HepG2 (cell line): ENCODE results near the gene PRTN3. TPM values are rescaled to one million over a fixed set of nuclear protein-coding genes. Genes with fewer than 3 reads are reported as not detected.
A peak's percentile ranks its signal among the peaks of the same experiment; 100 is the strongest.

Experiments used
- HDAC1 ChIP-seq: sonication (generic); formaldehyde crosslinking; IDR thresholded peaks from 2 replicates; pipeline ENCODE4 v1.5.1; 2020; ENCODE audit warnings: mild to moderate bottlenecking, missing genetic modification reagents
- HES4 ChIP-seq: sonication (generic); formaldehyde crosslinking; IDR thresholded peaks from 2 replicates; pipeline ENCODE4 v1.9.0; 2021; ENCODE audit warnings: mild to moderate bottlenecking, missing genetic modification reagents, borderline replicate concordance
- PHF8 ChIP-seq: sonication (generic); formaldehyde crosslinking; IDR thresholded peaks from 2 replicates; pipeline ENCODE4 v1.5.0; 2020; ENCODE audit warnings: missing genetic modification reagents
- POLR2G ChIP-seq: fragments of 200-400 bp; formaldehyde crosslinking; IDR thresholded peaks from 2 replicates; pipeline ENCODE4 v1.6.1; 2018; ENCODE audit warnings: mild to moderate bottlenecking, low read depth, low read length, moderate library complexity
- RBM39 ChIP-seq: fragments of 200-400 bp; formaldehyde crosslinking; IDR thresholded peaks from one replicate; pipeline ENCODE4 v1.6.1; 2018; ENCODE audit warnings: antibody characterized with exemption, mild to moderate bottlenecking, low read depth, low read length; ENCODE audit not compliant: poor library complexity, severe bottlenecking
- RXRA ChIP-seq: sonication (generic); formaldehyde crosslinking; IDR thresholded peaks from 2 replicates; pipeline ENCODE4 v1.5.1; 2020; ENCODE audit warnings: missing genetic modification reagents
- TBX2 ChIP-seq: sonication (generic); formaldehyde crosslinking; IDR thresholded peaks from 2 replicates; pipeline ENCODE4 v1.5.0; 2020; ENCODE audit warnings: missing genetic modification reagents, mild to moderate bottlenecking, borderline replicate concordance
- TP53 ChIP-seq: sonication (generic); formaldehyde crosslinking; conservative IDR thresholded peaks from 2 replicates; pipeline ENCODE4 v1.4.0; 2020; ENCODE audit warnings: missing genetic modification reagents
- U2AF1 ChIP-seq: fragments of 200-400 bp; formaldehyde crosslinking; optimal IDR thresholded peaks from 2 replicates; pipeline ENCODE3; 2017; ENCODE audit warnings: mild to moderate bottlenecking, low read depth, low read length
- ZNF160 ChIP-seq: sonication (generic); formaldehyde crosslinking; IDR thresholded peaks from 2 replicates; pipeline ENCODE4 v1.8.0; 2022; ENCODE audit warnings: mild to moderate bottlenecking, inconsistent platforms, missing genetic modification reagents
- ZNF274 ChIP-seq: sonication (generic); formaldehyde crosslinking; IDR thresholded peaks from 2 replicates; pipeline ENCODE4 v1.5.1; 2020; ENCODE audit warnings: mild to moderate bottlenecking, missing genetic modification reagents
- polyA plus RNA-seq, 8 experiments: library from polyadenylated mRNA; depleted of rRNA in 3 of 8; stranded (reverse) in 7 of 8; unstranded in 1 of 8; fragments of >200 nt; fragmentation: Illumina TruSeq in 4 of 8; extraction: Trizol in 4 of 8; gene quantifications; 2 replicates each; pipeline versions ENCODE4 v1.2.1 to v1.2.3, GENCODE V29; 2011 to 2016; ENCODE audit warnings: low read depth in 4 of 8, missing spikeins in 1 of 8, mixed read lengths in 1 of 8; ENCODE audit not compliant: insufficient read depth in 1 of 8
- total RNA-seq, 5 experiments: library from RNA; depleted of rRNA; stranded (reverse); fragments of >200 nt; fragmentation: Illumina TruSeq; extraction: Trizol; gene quantifications; 2 replicates each; pipeline ENCODE4 v1.2.3, GENCODE V29; 2016; ENCODE audit warnings: low read depth in 1 of 5
- TF ChIP-seq, protein P1 (sequence below): sonication (generic); formaldehyde crosslinking; IDR thresholded peaks from 2 replicates; pipeline ENCODE4 v1.9.0; 2021; ENCODE audit warnings: missing genetic modification reagents, mild to moderate bottlenecking, borderline replicate concordance
- TF ChIP-seq, protein P2 (sequence below): sonication (generic); formaldehyde crosslinking; IDR thresholded peaks from 2 replicates; pipeline ENCODE4 v1.4.0; 2020; ENCODE audit warnings: missing genetic modification reagents
- TF ChIP-seq, protein P3 (sequence below): sonication (generic); formaldehyde crosslinking; IDR thresholded peaks from 2 replicates; pipeline ENCODE4 v1.9.0; 2022; ENCODE audit warnings: low read depth, missing genetic modification reagents
- TF ChIP-seq, protein P4 (sequence below): sonication (generic); formaldehyde crosslinking; IDR thresholded peaks from 2 replicates; pipeline ENCODE4 v1.5.0; 2020; ENCODE audit warnings: mild to moderate bottlenecking, missing genetic modification reagents, borderline replicate concordance
- TF ChIP-seq, protein P5 (sequence below): sonication (generic); formaldehyde crosslinking; IDR thresholded peaks from 2 replicates; pipeline ENCODE4 v1.4.0; 2020; ENCODE audit warnings: missing genetic modification reagents

PRTN3 gene
- total and polyA plus RNA-seq, 2 of the 13 experiments (the other 11 are each of a cell fraction or from before 2014, with no cell fraction given) = not detected

DNA sequence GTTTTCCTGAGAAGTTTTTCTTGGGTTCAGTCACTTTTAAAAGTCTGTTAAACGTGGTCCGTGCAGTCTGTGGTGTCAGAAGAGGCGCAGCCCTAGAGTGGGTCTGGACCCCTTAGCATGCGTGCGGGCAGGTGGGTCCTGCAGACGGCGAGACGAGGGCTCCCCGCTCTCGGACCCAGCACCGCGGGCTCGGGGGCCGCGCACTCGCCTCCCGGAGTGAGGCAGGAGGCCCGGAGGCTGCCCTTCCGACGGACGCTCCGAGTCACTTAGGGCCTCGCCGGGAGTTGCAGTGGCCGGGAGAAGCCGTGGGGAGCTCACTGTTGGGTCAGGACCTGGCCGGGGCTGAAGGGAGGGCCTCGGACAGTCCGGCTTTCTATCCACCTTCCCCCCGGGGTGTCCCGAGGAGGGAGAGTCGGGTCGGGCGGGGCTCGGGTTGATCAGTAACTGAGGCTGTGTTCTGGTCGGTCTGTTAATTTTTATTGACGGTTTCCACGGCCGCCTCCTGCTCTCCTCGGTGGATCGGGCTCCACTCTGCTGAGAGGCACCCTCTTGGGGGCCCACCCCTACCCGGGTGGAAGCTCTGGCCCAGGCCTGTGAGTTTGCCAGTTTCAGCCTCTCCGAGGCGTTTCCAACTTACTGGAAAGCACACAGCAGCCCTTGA, 42.3 kb upstream of the PRTN3 start (continued):
- TF ChIP-seq TBX2 (CRISPR knock-in tag) (0 out of 2 replicates have a peak, but pooled peaks have one; percentile 2), ZNF274 (CRISPR knock-in tag) (0 out of 2 replicates have a peak, but pooled peaks have one; percentile 17), TP53 (CRISPR knock-in tag) (0 out of 2 replicates have a peak, but pooled peaks have one; percentile 43), ZNF160 (0 out of 2 replicates have a peak, but pooled peaks have one; percentile 35), PHF8 (CRISPR knock-in tag) (peak; percentile 64), POLR2G (peak; percentile 73), U2AF1 (peak; percentile 4), RBM39 (peak; percentile 69), HDAC1 (CRISPR knock-in tag) (peak; percentile 67), HES4 (0 out of 2 replicates have a peak, but pooled peaks have one; percentile 20), RXRA (peak; percentile 27; the same call in 1 of the 2 replicates)
- TF ChIP-seq, protein P1, sequence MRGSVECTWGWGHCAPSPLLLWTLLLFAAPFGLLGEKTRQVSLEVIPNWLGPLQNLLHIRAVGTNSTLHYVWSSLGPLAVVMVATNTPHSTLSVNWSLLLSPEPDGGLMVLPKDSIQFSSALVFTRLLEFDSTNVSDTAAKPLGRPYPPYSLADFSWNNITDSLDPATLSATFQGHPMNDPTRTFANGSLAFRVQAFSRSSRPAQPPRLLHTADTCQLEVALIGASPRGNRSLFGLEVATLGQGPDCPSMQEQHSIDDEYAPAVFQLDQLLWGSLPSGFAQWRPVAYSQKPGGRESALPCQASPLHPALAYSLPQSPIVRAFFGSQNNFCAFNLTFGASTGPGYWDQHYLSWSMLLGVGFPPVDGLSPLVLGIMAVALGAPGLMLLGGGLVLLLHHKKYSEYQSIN = no peak
- TF ChIP-seq, protein P2, sequence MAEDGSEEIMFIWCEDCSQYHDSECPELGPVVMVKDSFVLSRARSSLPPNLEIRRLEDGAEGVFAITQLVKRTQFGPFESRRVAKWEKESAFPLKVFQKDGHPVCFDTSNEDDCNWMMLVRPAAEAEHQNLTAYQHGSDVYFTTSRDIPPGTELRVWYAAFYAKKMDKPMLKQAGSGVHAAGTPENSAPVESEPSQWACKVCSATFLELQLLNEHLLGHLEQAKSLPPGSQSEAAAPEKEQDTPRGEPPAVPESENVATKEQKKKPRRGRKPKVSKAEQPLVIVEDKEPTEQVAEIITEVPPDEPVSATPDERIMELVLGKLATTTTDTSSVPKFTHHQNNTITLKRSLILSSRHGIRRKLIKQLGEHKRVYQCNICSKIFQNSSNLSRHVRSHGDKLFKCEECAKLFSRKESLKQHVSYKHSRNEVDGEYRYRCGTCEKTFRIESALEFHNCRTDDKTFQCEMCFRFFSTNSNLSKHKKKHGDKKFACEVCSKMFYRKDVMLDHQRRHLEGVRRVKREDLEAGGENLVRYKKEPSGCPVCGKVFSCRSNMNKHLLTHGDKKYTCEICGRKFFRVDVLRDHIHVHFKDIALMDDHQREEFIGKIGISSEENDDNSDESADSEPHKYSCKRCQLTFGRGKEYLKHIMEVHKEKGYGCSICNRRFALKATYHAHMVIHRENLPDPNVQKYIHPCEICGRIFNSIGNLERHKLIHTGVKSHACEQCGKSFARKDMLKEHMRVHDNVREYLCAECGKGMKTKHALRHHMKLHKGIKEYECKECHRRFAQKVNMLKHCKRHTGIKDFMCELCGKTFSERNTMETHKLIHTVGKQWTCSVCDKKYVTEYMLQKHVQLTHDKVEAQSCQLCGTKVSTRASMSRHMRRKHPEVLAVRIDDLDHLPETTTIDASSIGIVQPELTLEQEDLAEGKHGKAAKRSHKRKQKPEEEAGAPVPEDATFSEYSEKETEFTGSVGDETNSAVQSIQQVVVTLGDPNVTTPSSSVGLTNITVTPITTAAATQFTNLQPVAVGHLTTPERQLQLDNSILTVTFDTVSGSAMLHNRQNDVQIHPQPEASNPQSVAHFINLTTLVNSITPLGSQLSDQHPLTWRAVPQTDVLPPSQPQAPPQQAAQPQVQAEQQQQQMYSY (CRISPR knock-in tag) = 0 out of 2 replicates have a peak, but pooled peaks have one; percentile 19
- TF ChIP-seq, protein P3, sequence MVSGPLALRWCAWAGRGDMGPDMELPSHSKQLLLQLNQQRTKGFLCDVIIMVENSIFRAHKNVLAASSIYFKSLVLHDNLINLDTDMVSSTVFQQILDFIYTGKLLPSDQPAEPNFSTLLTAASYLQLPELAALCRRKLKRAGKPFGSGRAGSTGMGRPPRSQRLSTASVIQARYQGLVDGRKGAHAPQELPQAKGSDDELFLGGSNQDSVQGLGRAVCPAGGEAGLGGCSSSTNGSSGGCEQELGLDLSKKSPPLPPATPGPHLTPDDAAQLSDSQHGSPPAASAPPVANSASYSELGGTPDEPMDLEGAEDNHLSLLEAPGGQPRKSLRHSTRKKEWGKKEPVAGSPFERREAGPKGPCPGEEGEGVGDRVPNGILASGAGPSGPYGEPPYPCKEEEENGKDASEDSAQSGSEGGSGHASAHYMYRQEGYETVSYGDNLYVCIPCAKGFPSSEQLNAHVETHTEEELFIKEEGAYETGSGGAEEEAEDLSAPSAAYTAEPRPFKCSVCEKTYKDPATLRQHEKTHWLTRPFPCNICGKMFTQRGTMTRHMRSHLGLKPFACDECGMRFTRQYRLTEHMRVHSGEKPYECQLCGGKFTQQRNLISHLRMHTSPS (CRISPR knock-in tag) = 0 out of 2 replicates have a peak, but pooled peaks have one; percentile 26
- TF ChIP-seq, protein P4, sequence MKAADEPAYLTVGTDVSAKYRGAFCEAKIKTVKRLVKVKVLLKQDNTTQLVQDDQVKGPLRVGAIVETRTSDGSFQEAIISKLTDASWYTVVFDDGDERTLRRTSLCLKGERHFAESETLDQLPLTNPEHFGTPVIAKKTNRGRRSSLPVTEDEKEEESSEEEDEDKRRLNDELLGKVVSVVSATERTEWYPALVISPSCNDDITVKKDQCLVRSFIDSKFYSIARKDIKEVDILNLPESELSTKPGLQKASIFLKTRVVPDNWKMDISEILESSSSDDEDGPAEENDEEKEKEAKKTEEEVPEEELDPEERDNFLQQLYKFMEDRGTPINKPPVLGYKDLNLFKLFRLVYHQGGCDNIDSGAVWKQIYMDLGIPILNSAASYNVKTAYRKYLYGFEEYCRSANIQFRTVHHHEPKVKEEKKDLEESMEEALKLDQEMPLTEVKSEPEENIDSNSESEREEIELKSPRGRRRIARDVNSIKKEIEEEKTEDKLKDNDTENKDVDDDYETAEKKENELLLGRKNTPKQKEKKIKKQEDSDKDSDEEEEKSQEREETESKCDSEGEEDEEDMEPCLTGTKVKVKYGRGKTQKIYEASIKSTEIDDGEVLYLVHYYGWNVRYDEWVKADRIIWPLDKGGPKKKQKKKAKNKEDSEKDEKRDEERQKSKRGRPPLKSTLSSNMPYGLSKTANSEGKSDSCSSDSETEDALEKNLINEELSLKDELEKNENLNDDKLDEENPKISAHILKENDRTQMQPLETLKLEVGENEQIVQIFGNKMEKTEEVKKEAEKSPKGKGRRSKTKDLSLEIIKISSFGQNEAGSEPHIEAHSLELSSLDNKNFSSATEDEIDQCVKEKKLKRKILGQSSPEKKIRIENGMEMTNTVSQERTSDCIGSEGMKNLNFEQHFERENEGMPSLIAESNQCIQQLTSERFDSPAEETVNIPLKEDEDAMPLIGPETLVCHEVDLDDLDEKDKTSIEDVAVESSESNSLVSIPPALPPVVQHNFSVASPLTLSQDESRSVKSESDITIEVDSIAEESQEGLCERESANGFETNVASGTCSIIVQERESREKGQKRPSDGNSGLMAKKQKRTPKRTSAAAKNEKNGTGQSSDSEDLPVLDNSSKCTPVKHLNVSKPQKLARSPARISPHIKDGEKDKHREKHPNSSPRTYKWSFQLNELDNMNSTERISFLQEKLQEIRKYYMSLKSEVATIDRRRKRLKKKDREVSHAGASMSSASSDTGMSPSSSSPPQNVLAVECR (CRISPR knock-in tag) = 0 out of 2 replicates have a peak, but pooled peaks have one; percentile 15
- TF ChIP-seq, protein P5, sequence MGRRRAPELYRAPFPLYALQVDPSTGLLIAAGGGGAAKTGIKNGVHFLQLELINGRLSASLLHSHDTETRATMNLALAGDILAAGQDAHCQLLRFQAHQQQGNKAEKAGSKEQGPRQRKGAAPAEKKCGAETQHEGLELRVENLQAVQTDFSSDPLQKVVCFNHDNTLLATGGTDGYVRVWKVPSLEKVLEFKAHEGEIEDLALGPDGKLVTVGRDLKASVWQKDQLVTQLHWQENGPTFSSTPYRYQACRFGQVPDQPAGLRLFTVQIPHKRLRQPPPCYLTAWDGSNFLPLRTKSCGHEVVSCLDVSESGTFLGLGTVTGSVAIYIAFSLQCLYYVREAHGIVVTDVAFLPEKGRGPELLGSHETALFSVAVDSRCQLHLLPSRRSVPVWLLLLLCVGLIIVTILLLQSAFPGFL (CRISPR knock-in tag) = no peak
